Left lung (tissue), 10 donors: ENCODE measurements around the gene DEAF1. TPM values are rescaled to one million over a fixed set of nuclear protein-coding genes. Genes with fewer than 3 reads are reported as not detected.

Source experiments
- ATAC-seq: fragments of 200-7000 bp; cut with Tn5 transposase; one replicate; pipeline ENCODE4 v1.9.1; 2020; ENCODE audit warnings: moderate library complexity
- DNase-seq, 4 donors: peaks; one replicate each; pipeline ENCODE4 v3.0.0-alpha.2; 2013 to 2020
- H3K27ac ChIP-seq, 2 donors: fragments of 200-600 bp; sonication (generic) in 1 of 2; one replicate each; pipeline versions ENCODE4 v1.5.0 to v1.8.0; 2020 to 2021
- H3K27me3 ChIP-seq, 2 donors: fragments of 200-600 bp; sonication (generic) in 1 of 2; one replicate each; pipeline versions ENCODE4 v1.5.0 to v1.8.0; 2020 to 2021
- H3K36me3 ChIP-seq, 2 donors: fragments of 200-600 bp; sonication (generic) in 1 of 2; one replicate each; pipeline versions ENCODE4 v1.5.0 to v1.8.0; 2020 to 2021
- H3K4me1 ChIP-seq, 2 donors: fragments of 200-600 bp; one replicate each; pipeline ENCODE4 v1.8.0; 2021
- H3K4me3 ChIP-seq, 2 donors: fragments of 200-600 bp; sonication (generic) in 1 of 2; one replicate each; pipeline versions ENCODE4 v1.5.0 to v1.8.0; 2020 to 2021; ENCODE audit warnings: mild to moderate bottlenecking in 1 of 2
- H3K9me3 ChIP-seq, 2 donors: fragments of 200-600 bp; sonication (generic) in 1 of 2; one replicate each; pipeline versions ENCODE4 v1.5.0 to v1.8.0; 2020 to 2021
- CTCF ChIP-seq, 2 donors: fragments of 200-600 bp; sonication (generic) in 1 of 2; IDR thresholded peaks; one replicate each; pipeline versions ENCODE4 v1.5.0 to v1.8.0; 2021; ENCODE audit warnings: antibody characterized with exemption in 2 of 2
- intact Hi-C, 2 donors: fragments of 100-400 bp; cut with DNase I; formaldehyde crosslinking; loops; one replicate each; pipeline versions ENCODE4 v1.11.2 to v1.14.2; 2022
- polyA plus RNA-seq, 6 donors: library from polyadenylated mRNA; unstranded; fragments of 120-200 nt; gene quantifications; one replicate each; pipeline ENCODE4 v1.2.1, GENCODE V29; 2013; ENCODE audit not compliant: insufficient read length in 6 of 6
- total RNA-seq, 2 donors: library from RNA; stranded (reverse); fragmentation: NEBNext Ultra II Directional; extraction: Animal tissue kit (Norgen Biotek cat#: 25700); gene quantifications; one replicate each; pipeline ENCODE4 v1.2.1, GENCODE V29; 2021
- donor health status: DM: no; HTN: yes; CAD: no.
- donor health status: DM: no; HTN: no; CAD: no.

The DEAF1 gene
- total and polyA plus RNA-seq, 8 donors, result 28.3 to 52.9 (median 38.4) TPM

- DNase-seq (peak in 2 of 4 donors; percentile 79 to 89), ATAC-seq (peak; percentile 69)
- H3K27ac ChIP-seq, result peak overlapping the region; percentile 53 to 59
- H3K4me3 ChIP-seq, result peak overlapping the region; percentile 40 to 50
- H3K4me1 ChIP-seq, result peaks cover 14 to 56% of the 10 kb centered on the region in 2 donors
- intact Hi-C loops, result no loop called here
- H3K27me3 ChIP-seq, result peaks cover 0 to 49% of the 10 kb centered on the region in 2 donors
- no peak for TF ChIP-seq CTCF (IDR thresholded peaks at IDR 0.05)
- peaks cover 0 to 42% of the 10 kb centered on the region in 2 donors for H3K36me3 ChIP-seq
- no peaks in the 10 kb centered on the region for H3K9me3 ChIP-seq
Observed at GRCh38 chr11:704781-705645, 10.0 kb upstream of the DEAF1 start.

GRCh38 chr11:704228-704674, 9.2 kb upstream of the DEAF1 start:
- ATAC-seq (no peak), DNase-seq (no peak)
- TF ChIP-seq CTCF (IDR thresholded peaks at IDR 0.05), result no peak
- peaks cover 0 to 49% of the 10 kb centered on the region in 2 donors for H3K36me3 ChIP-seq
- H3K4me3 ChIP-seq, result no peak overlapping the region
- H3K27ac ChIP-seq, result peak overlapping the region; percentile 53 to 59
- no peaks in the 10 kb centered on the region for H3K9me3 ChIP-seq
- H3K4me1 ChIP-seq, result peaks cover 14 to 59% of the 10 kb centered on the region in 2 donors
- H3K27me3 ChIP-seq, result peaks cover 0 to 41% of the 10 kb centered on the region in 2 donors
- intact Hi-C loops, result no loop called here

- intact Hi-C loops, result no loop called here
- peaks cover 14 to 66% of the 10 kb centered on the region in 2 donors for H3K4me1 ChIP-seq
- peak overlapping the region; percentile 19 to 50 for H3K27ac ChIP-seq
- no peak for DNase-seq
- ATAC-seq, result no peak
- peaks cover 0 to 37% of the 10 kb centered on the region in 2 donors for H3K27me3 ChIP-seq
- TF ChIP-seq CTCF (IDR thresholded peaks at IDR 0.05), result no peak
- peaks cover 0 to 53% of the 10 kb centered on the region in 2 donors for H3K36me3 ChIP-seq
- no peaks in the 10 kb centered on the region for H3K9me3 ChIP-seq
- no peak overlapping the region for H3K4me3 ChIP-seq
Observed at GRCh38 chr11:703506-703905, 8.5 kb upstream of the DEAF1 start.

GRCh38 chr11:702462-703461, 7.7 kb upstream of the DEAF1 start:
- intact Hi-C loops, result no loop called here
- Histone ChIP-seq H3K9me3 (no peaks in the 10 kb centered on the region), H3K36me3 (peaks cover 0 to 53% of the 10 kb centered on the region in 2 donors), H3K27ac (peak overlapping the region; percentile 26 to 50), H3K4me3 (no peak overlapping the region), H3K27me3 (peaks cover 0 to 29% of the 10 kb centered on the region in 2 donors), H3K4me1 (peaks cover 14 to 73% of the 10 kb centered on the region in 2 donors)
- peak in 2 of 4 donors; percentile 78 to 93 for DNase-seq
- TF ChIP-seq CTCF (IDR thresholded peaks at IDR 0.05), result no peak
- peak; percentile 48 for ATAC-seq
